Measurements from ENCODE around the gene ZNF429. TPM values are rescaled to one million over a fixed set of nuclear protein-coding genes. Genes with fewer than 3 reads are reported as not detected.
"Not testable (repeated sequence)": the region's sequence is repeated elsewhere in the genome, so short reads cannot be mapped to it uniquely, and the experiment has no call there.

ZNF429 gene
- total and polyA plus RNA-seq, 9 donors: 11.9 to 15.6 (median 13.1) TPM

DNA sequence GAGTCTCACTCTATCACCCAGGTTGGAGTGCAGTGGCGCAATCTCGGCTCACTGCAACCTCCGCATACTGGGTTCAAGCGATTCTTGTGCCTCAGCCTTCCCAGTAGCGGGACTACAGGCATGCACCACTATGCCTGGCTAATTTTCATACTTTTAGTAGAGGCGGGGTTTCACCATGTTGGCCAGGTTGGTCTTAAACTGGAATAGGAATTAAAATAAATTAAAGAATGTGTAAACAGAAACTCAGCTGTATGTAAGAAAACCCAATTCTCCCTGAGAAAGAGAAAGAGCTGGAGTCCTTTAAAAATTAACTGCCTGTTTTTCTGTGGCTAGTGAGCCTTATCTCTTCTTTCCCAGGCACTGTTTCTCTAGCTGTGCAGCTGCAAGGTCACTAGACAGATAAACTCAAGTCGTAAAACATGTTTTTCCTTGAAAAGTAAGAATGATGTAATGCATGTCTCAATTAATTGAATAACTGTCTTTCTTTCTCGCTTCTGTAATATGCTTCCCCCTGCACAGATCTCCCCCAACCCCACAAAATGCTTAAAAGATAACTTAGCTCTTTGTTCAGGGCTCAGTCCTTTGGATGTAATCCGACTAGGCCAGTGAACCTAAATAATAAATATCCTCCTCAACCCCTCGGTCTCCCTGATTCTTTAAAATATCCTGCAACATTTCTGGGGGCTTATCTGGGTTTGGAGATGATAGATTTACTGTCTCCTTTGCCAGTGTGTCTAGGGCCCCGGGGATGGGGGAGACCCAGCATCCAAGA lies 97.4 kb downstream of the ZNF429 start:
- not testable (repeated sequence) for H3K36me3 ChIP-seq (ENCODE audit: control insufficient read depth, insufficient read depth, low read length); H3K4me3 ChIP-seq (ENCODE audit: low read length); H3K9me3 ChIP-seq (replicated peaks; ENCODE audit: control insufficient read depth, low read depth, low read length); H3K4me1 ChIP-seq (ENCODE audit: control insufficient read depth, insufficient read depth, low read length); H3K27me3 ChIP-seq (ENCODE audit: control insufficient read depth, insufficient read depth, low read length); H3K27ac ChIP-seq (ENCODE audit: low read length); DNase-seq
- 71% methylated on average over 4 of the region's 11 CpGs for WGBS (ENCODE audit: insufficient coverage)

DNA sequence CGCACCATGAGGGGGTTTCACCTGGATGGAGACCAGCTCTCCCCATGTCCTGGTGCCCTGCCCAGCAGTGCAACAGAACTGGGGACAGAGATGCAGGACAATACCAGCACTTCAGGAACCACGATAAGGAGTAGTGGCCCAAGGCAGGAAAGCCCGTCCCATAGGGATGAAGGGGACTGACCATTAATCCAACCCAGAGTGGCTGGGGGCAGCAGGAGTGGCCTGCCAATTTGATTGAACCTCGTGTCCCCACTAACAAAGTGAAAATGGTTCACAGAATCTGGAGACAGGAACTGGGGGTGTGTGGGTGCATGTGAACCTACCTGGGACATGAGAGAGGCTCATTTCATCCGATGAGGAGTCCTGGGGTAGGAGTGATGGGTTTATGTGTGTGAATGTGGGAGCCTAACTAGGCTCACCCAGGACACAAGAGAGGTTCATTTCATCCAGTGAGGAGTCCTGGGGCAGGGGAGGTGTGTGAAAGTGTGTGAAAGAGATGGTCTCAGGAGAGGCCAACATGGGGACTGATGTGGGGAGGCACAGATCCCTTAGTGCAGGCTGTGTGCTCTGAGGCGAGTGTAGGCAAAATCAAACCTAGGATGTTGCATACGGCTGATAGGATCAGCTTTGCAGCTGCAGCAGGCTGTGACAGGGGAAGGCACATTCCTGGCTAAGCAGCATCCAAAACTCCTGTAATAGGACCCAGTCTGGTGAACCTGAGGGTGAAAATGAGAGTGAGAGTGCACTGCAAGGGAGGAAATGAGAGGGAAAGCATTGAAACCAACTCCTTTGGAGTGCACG lies 98.2 kb downstream of the ZNF429 start:
- peak overlapping the region; percentile 20 for H3K27ac ChIP-seq (ENCODE audit: low read length)
- peak; percentile 19 for DNase-seq
- H3K4me1 ChIP-seq (ENCODE audit: control insufficient read depth, insufficient read depth, low read length): peaks cover 8% of the 10 kb centered on the region
- H3K9me3 ChIP-seq (replicated peaks; ENCODE audit: control insufficient read depth, low read depth, low read length): peaks cover 3% of the 10 kb centered on the region
- H3K4me3 ChIP-seq (ENCODE audit: low read length): no peak overlapping the region
- 56% methylated on average over 7 of the region's 8 CpGs for WGBS (ENCODE audit: insufficient coverage)
- no peaks in the 10 kb centered on the region for H3K27me3 ChIP-seq (ENCODE audit: control insufficient read depth, insufficient read depth, low read length)
- no peaks in the 10 kb centered on the region for H3K36me3 ChIP-seq (ENCODE audit: control insufficient read depth, insufficient read depth, low read length)

DNA sequence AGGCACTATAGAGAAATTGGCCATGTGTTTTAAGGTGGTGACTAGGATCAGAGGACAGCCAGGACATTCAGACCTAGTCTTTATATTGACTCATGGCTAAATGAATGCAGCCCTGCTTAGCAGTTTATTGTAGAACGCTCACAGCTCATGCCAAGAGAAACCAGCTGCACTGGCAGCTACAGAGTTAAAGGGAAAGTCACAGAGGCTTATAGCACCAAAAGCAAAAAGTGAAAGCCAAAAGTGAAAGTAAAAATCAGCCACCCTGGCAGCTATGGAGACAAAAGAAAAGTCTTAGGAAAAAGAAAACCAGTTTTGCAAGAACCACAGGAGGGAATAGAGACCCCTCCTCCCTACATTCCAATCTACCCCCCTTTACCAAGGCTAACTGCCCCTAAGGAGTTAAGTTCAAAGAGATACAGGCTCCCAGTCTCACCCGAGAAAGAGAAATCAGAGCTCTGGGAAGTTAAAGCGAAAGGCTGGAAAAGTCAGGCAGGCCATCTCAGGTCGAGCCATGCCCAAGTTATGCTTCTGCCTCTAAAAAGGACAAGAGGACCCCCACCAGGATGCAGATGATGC lies 99.0 kb downstream of the ZNF429 start:
- DNase-seq: peak; percentile 80
- peaks cover 8% of the 10 kb centered on the region for H3K4me1 ChIP-seq (ENCODE audit: control insufficient read depth, insufficient read depth, low read length)
- WGBS (ENCODE audit: insufficient coverage): 0% methylated on average over 3 of the region's 4 CpGs
- no peaks in the 10 kb centered on the region for H3K27me3 ChIP-seq (ENCODE audit: control insufficient read depth, insufficient read depth, low read length)
- peak overlapping the region; percentile 27 for H3K4me3 ChIP-seq (ENCODE audit: low read length)
- H3K27ac ChIP-seq (ENCODE audit: low read length): peak overlapping the region; percentile 35
- H3K9me3 ChIP-seq (replicated peaks; ENCODE audit: control insufficient read depth, low read depth, low read length): peaks cover 3% of the 10 kb centered on the region
- no peaks in the 10 kb centered on the region for H3K36me3 ChIP-seq (ENCODE audit: control insufficient read depth, insufficient read depth, low read length)

Other genes starting within 250 kb of the ZNF429 start
- gene ZNF708, start 176.2 kb upstream of the ZNF429 start, total RNA-seq: 10.5 TPM
- gene ZNF708, start 176.2 kb upstream of the ZNF429 start, polyA plus RNA-seq (ENCODE audit: insufficient read depth in 1 of 8, insufficient read length in 8 of 8, low replicate concordance in 1 of 8): 10 to 100 TPM in 2 of 8 donors, 1 to 10 TPM in 6; 6.4 to 11.8 (median 9.2) TPM
- gene ZNF738, start 146.6 kb upstream of the ZNF429 start, total RNA-seq: 19.9 TPM
- 10 to 100 TPM; 16.3 to 22.0 (median 18.7) TPM for gene ZNF738, start 146.6 kb upstream of the ZNF429 start, polyA plus RNA-seq (ENCODE audit: insufficient read depth in 1 of 8, insufficient read length in 8 of 8, low replicate concordance in 1 of 8)
- gene ZNF493, start 108.5 kb upstream of the ZNF429 start, total RNA-seq: 16.0 TPM
- gene ZNF493, start 108.5 kb upstream of the ZNF429 start, polyA plus RNA-seq (ENCODE audit: insufficient read depth in 1 of 8, insufficient read length in 8 of 8, low replicate concordance in 1 of 8): 10 to 100 TPM in 3 of 8 donors, 1 to 10 TPM in 5; 7.1 to 15.7 (median 10.0) TPM